ENCODE results near the gene CD200R1.

Gene CD200R1

GRCh38 chr3:112974894-112975293, at the start of gene CD200R1:
CD200R1 (minus strand) TSS chr3:112975103; CDS start chr3:112974857, 246 bp downstream.
- no peak for DNase-seq

GRCh38 chr3:113021471-113021870, 46.6 kb upstream of the CD200R1 start:
- no peak for DNase-seq

GRCh38 chr3:113019182-113020137, 44.6 kb upstream of the CD200R1 start:
- peak; percentile 96 for DNase-seq

GRCh38 chr3:113018536-113019181, 43.8 kb upstream of the CD200R1 start:
- no peak for DNase-seq

- no peak for DNase-seq
These were observed 38.7 kb upstream of the CD200R1 start for GRCh38 chr3:113013593-113013992.

- no peak for DNase-seq
These were observed 33.2 kb upstream of the CD200R1 start for GRCh38 chr3:113008117-113008516.

- no peak for DNase-seq
These were observed 31.6 kb upstream of the CD200R1 start for GRCh38 chr3:113006359-113007056.

- no peak for DNase-seq
These were observed 30.7 kb upstream of the CD200R1 start for GRCh38 chr3:113005611-113006010.

GRCh38 chr3:113002679-113003078, 27.8 kb upstream of the CD200R1 start:
- no peak for DNase-seq

- no peak for DNase-seq
These were observed 27.1 kb upstream of the CD200R1 start for GRCh38 chr3:113002037-113002436.

- DNase-seq, result no peak
These were observed 25.8 kb upstream of the CD200R1 start for GRCh38 chr3:113000691-113001090.

- DNase-seq, result no peak
These were observed 20.9 kb upstream of the CD200R1 start for GRCh38 chr3:112995800-112996199.

- DNase-seq, result peak; percentile 94
These were observed 16.0 kb upstream of the CD200R1 start, which contains the start of gene GTPBP8 for GRCh38 chr3:112990672-112991602. GTPBP8 (plus strand) TSS chr3:112990984; CDS start chr3:112991000, 16 bp downstream.

- no peak for DNase-seq
These were observed 12.9 kb upstream of the CD200R1 start for GRCh38 chr3:112987710-112988334.

- DNase-seq, result peak; percentile 68
These were observed 9.6 kb upstream of the CD200R1 start for GRCh38 chr3:112984485-112984884.

- DNase-seq, result no peak
These were observed 7.8 kb upstream of the CD200R1 start for GRCh38 chr3:112982710-112983109.

GRCh38 chr3:112980080-112980479, 5.2 kb upstream of the CD200R1 start:
- no peak for DNase-seq

- peak; percentile 28 for DNase-seq
These were observed 4.4 kb upstream of the CD200R1 start for GRCh38 chr3:112979244-112979832.

GRCh38 chr3:112976953-112977352, 2.0 kb upstream of the CD200R1 start:
- no peak for DNase-seq

GRCh38 chr3:112976001-112976400, 1.1 kb upstream of the CD200R1 start:
- no peak for DNase-seq

GRCh38 chr3:112974178-112974517, 755 bp downstream of the CD200R1 start:
- no peak for DNase-seq
